ENCODE measurements around the gene SHF. TPM values are rescaled to one million over a fixed set of nuclear protein-coding genes. Genes with fewer than 3 reads are reported as not detected.

SHF gene
- total and polyA plus RNA-seq, 2 of the 4 experiments (the other 2 are of a cell fraction) = 1.8 to 3.5 TPM

DNA sequence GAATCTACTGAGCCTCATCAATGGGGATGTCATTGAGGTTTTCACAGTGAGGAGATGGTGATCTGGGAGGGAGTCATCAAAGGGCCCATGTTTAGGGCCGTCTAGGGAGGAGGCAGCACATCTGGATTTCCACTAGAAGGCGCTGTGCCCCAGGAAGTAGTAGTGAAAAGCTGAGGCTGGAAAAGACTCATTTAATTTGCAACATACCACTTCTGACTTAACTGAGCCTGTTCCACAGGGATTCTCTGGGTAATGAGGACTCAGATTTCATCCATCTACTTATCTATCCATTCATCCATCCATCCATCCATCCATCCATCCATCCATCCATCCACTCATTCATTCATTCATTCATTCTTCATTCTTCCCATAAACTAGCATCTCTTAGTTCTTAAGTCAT lies 17.4 kb upstream of the SHF start:
- H2AK5ac ChIP-seq (ENCODE audit: low read depth, low read length) = no peak overlapping the region
- no peak overlapping the region for H3K14ac ChIP-seq (replicated peaks; ENCODE audit: low read depth, low read length)
- no peak overlapping the region for H2BK120ac ChIP-seq (ENCODE audit: low read depth, low read length)
- H3K36me3 ChIP-seq (ENCODE audit: control insufficient read depth, insufficient read depth, low read length) = no peaks in the 10 kb centered on the region
- H3K4me3 ChIP-seq (ENCODE audit: insufficient read depth, low read depth, low read length) = no peak overlapping the region
- no peaks in the 10 kb centered on the region for H3K4me1 ChIP-seq (ENCODE audit: control insufficient read depth, insufficient read depth, low read length)
- H3K27me3 ChIP-seq (ENCODE audit: control insufficient read depth, insufficient read depth, low read length) = no peaks in the 10 kb centered on the region; the same call in 1 of the 2 replicates
- no peak overlapping the region for H2AK9ac ChIP-seq (replicated peaks; ENCODE audit: low read depth, low read length, poor library complexity)
- H2BK20ac ChIP-seq (ENCODE audit: low read depth, low read length) = no peak overlapping the region
- BruUV-seq (replicated peaks) = no TSS peak
- no peak overlapping the region for H4K91ac ChIP-seq (ENCODE audit: insufficient read depth, low read depth, low read length)
- ChIA-PET CTCF (interaction anchor here (0.8 to 2.8 kb wide), 7 partner anchors 14 to 252 kb away, joined by 3 to 15 read pairs (median 3); no protein-coding TSS in a partner anchor), POLR2A (ENCODE audit: unreplicated experiment) (no interaction called here)
- no peak for TF ChIP-seq RFX5 (IDR thresholded peaks at IDR 0.05; ENCODE audit: low read depth, low read length)
- no peak for TF ChIP-seq RCOR1 (IDR thresholded peaks at IDR 0.05; ENCODE audit: insufficient replicate concordance, low read length)
- TF ChIP-seq, protein P1, sequence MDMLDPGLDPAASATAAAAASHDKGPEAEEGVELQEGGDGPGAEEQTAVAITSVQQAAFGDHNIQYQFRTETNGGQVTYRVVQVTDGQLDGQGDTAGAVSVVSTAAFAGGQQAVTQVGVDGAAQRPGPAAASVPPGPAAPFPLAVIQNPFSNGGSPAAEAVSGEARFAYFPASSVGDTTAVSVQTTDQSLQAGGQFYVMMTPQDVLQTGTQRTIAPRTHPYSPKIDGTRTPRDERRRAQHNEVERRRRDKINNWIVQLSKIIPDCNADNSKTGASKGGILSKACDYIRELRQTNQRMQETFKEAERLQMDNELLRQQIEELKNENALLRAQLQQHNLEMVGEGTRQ (IDR thresholded peaks at IDR 0.05; ENCODE audit: low read depth, low read length) = no peak
- TF ChIP-seq NFE2L2 (IDR thresholded peaks at IDR 0.05; ENCODE audit: low read depth, low read length) = no peak
- TF ChIP-seq, protein P2, sequence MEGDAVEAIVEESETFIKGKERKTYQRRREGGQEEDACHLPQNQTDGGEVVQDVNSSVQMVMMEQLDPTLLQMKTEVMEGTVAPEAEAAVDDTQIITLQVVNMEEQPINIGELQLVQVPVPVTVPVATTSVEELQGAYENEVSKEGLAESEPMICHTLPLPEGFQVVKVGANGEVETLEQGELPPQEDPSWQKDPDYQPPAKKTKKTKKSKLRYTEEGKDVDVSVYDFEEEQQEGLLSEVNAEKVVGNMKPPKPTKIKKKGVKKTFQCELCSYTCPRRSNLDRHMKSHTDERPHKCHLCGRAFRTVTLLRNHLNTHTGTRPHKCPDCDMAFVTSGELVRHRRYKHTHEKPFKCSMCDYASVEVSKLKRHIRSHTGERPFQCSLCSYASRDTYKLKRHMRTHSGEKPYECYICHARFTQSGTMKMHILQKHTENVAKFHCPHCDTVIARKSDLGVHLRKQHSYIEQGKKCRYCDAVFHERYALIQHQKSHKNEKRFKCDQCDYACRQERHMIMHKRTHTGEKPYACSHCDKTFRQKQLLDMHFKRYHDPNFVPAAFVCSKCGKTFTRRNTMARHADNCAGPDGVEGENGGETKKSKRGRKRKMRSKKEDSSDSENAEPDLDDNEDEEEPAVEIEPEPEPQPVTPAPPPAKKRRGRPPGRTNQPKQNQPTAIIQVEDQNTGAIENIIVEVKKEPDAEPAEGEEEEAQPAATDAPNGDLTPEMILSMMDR (conservative IDR thresholded peaks at IDR 0.05; ENCODE audit: low read depth, low read length) = peak; percentile 85
- TF ChIP-seq MAZ (IDR thresholded peaks at IDR 0.05; ENCODE audit: borderline replicate concordance, low read depth, low read length) = peak; percentile 28; the same call in 1 of the 2 replicates
- TF ChIP-seq, protein P3, sequence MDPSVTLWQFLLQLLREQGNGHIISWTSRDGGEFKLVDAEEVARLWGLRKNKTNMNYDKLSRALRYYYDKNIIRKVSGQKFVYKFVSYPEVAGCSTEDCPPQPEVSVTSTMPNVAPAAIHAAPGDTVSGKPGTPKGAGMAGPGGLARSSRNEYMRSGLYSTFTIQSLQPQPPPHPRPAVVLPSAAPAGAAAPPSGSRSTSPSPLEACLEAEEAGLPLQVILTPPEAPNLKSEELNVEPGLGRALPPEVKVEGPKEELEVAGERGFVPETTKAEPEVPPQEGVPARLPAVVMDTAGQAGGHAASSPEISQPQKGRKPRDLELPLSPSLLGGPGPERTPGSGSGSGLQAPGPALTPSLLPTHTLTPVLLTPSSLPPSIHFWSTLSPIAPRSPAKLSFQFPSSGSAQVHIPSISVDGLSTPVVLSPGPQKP (IDR thresholded peaks at IDR 0.05; ENCODE audit: borderline replicate concordance, low read depth, low read length) = no peak
- TF ChIP-seq RAD21 (IDR thresholded peaks at IDR 0.05; ENCODE audit: low read length) = peak; percentile 80
- peak; percentile 69 for TF ChIP-seq SMC3 (IDR thresholded peaks at IDR 0.05; ENCODE audit: low read depth, low read length)
- no peak for TF ChIP-seq CEBPB (IDR thresholded peaks at IDR 0.05; ENCODE audit: low read depth, low read length)
- no peak for TF ChIP-seq FOS (IDR thresholded peaks at IDR 0.05; ENCODE audit: low read depth, low read length)
- H4K5ac ChIP-seq (ENCODE audit: low read depth, low read length) = no peak overlapping the region
- no peak overlapping the region for H2BK5ac ChIP-seq (ENCODE audit: low read depth, low read length, poor library complexity, severe bottlenecking)
- no peak overlapping the region for H2AFZ ChIP-seq (replicated peaks; ENCODE audit: low read length, poor library complexity)
- H2BK15ac ChIP-seq (ENCODE audit: low read depth, low read length) = no peak overlapping the region
- dilution Hi-C loops (cut with HindIII; ENCODE audit: low sequenced_read_pairs, unreplicated experiment) = no loop called here
- ATAC-seq (ENCODE audit: low read depth) (peak; percentile 22; the same call in 1 of the 2 replicates), DNase-seq (peak; percentile 69)
- no peaks in the 10 kb centered on the region for H3K9me3 ChIP-seq (ENCODE audit: control insufficient read depth, insufficient read depth, low read length)
- H4K8ac ChIP-seq (ENCODE audit: low read depth in 2 of 2, low read length in 2 of 2) = no peak overlapping the region
- no peaks in the 10 kb centered on the region for H3K9me1 ChIP-seq (ENCODE audit: insufficient read depth, low read length)
- no peak overlapping the region for H3K9ac ChIP-seq (ENCODE audit: low read depth, low read length)
- no peak overlapping the region for H3K4ac ChIP-seq (ENCODE audit: low read depth, low read length)
- in situ Hi-C loops (cut with MboI; ENCODE audit: low sequenced_read_pairs) = no loop called here
- no peak overlapping the region for H3K56ac ChIP-seq (ENCODE audit: extremely low read depth, insufficient read depth, low read length)
- intact Hi-C loops (cut with micrococcal nuclease) = loop anchor here (1.0 to 5.0 kb wide), 3 partner anchors 42 to 194 kb away; partner anchors contain the start of gene GATM
- no peaks in the 10 kb centered on the region for H3K79me1 ChIP-seq (ENCODE audit: low read depth in 1 of 2, low read length in 2 of 2)
- WGBS, 2 experiments (ENCODE audit: extremely low coverage in 2 of 2, insufficient read length in 1 of 2) = no CpG with 5 or more reads among the region's 2 CpGs
- no peak overlapping the region for H3K23ac ChIP-seq (ENCODE audit: low read depth, low read length)
- no peak overlapping the region for H3K4me2 ChIP-seq (ENCODE audit: low read depth, low read length)
- no peak overlapping the region for H3K27ac ChIP-seq (ENCODE audit: insufficient read depth, low read length)
- H3K18ac ChIP-seq (ENCODE audit: low read depth, low read length) = no peak overlapping the region
- no peaks in the 10 kb centered on the region for H4K20me1 ChIP-seq (ENCODE audit: insufficient read depth, low read length)
